Breast epithelium (tissue), 4 donors: ENCODE results near the gene DUSP9. TPM values are rescaled to one million over a fixed set of nuclear protein-coding genes. Genes with fewer than 3 reads are reported as not detected.

ENCODE experiments used
- DNase-seq, 2 donors: peaks; one replicate each; pipeline ENCODE4 v3.0.0-alpha.2; 2019; ENCODE audit warnings: low spot score in 2 of 2
- H3K27ac ChIP-seq, 2 donors: fragments of 200-600 bp; sonication (generic) in 1 of 2; one replicate each; pipeline ENCODE4 v1.5.1; 2016 to 2019; ENCODE audit warnings: mild to moderate bottlenecking in 1 of 2
- H3K27me3 ChIP-seq, 2 donors: fragments of 200-600 bp; sonication (generic) in 1 of 2; one replicate each; pipeline versions ENCODE4 v1.5.1 to v1.6.0; 2017 to 2019; ENCODE audit warnings: control low read depth in 1 of 2, mild to moderate bottlenecking in 1 of 2
- H3K36me3 ChIP-seq: fragments of 200-600 bp; one replicate; pipeline ENCODE4 v1.5.1; 2019
- H3K4me1 ChIP-seq, 2 donors: fragments of 200-600 bp; sonication (generic); one replicate each; pipeline ENCODE4 v1.5.1; 2016 to 2019; ENCODE audit warnings: control low read depth in 1 of 2
- H3K4me3 ChIP-seq, 3 donors: fragments of 200-600 bp; sonication (generic); 1 replicate in 2 of 3; 2 replicates in 1 of 3; pipeline ENCODE4 v1.5.1; 2016 to 2019; ENCODE audit warnings: mild to moderate bottlenecking in 3 of 3, moderate library complexity in 2 of 3
- H3K9me3 ChIP-seq, 2 donors: fragments of 200-600 bp; sonication (generic) in 1 of 2; one replicate each; pipeline ENCODE4 v1.5.1; 2016 to 2019; ENCODE audit warnings: control low read depth in 1 of 2
- CTCF ChIP-seq, 3 donors: fragments of 450-650 bp; IDR thresholded peaks; one replicate each; pipeline ENCODE4 v1.5.1; 2016 to 2017; ENCODE audit warnings: antibody characterized with exemption in 3 of 3, mild to moderate bottlenecking in 3 of 3, moderate library complexity in 3 of 3
- POLR2A ChIP-seq: fragments of 450-650 bp; IDR thresholded peaks from one replicate; pipeline ENCODE4 v1.6.1; 2016; ENCODE audit warnings: antibody characterized with exemption, mild to moderate bottlenecking, moderate library complexity
- POLR2AphosphoS5 ChIP-seq, 3 donors: sonication (generic); formaldehyde crosslinking; IDR thresholded peaks; one replicate each; pipeline ENCODE4 v1.6.1; 2017; ENCODE audit warnings: antibody characterized with exemption in 3 of 3
- intact Hi-C: fragments of 100-400 bp; cut with DNase I; formaldehyde crosslinking; loops from one replicate; pipeline ENCODE4 v1.15.1; 2023; ENCODE audit warnings: low total_unique reads
- total RNA-seq, 3 donors: library from RNA; depleted of rRNA; stranded (reverse); fragments of >200 nt; gene quantifications; one replicate each; pipeline ENCODE4 v1.1.0, GENCODE V29; 2016

The DUSP9 gene
- total RNA-seq, 3 donors from 2014 or later = 0.33 to 0.73 TPM; not detected in 1

GRCh38 chrX:153647461-153648357, 706 bp downstream of the DUSP9 start:
- DNase-seq = peak in 1 of 2 donors; percentile 7
- Histone ChIP-seq H3K27ac (no peak overlapping the region), H3K4me1 (no peaks in the 10 kb centered on the region), H3K9me3 (no peaks in the 10 kb centered on the region), H3K36me3 (no peaks in the 10 kb centered on the region), H3K4me3 (peak overlapping the region in 2 of 3 donors; percentile 32 to 58), H3K27me3 (peaks cover 0 to 86% of the 10 kb centered on the region in 2 donors)
- intact Hi-C loops = no loop called here
- TF ChIP-seq CTCF (IDR thresholded peaks at IDR 0.05) = no peak
- TF ChIP-seq POLR2AphosphoS5 (IDR thresholded peaks at IDR 0.05) = no peak
- no peak for TF ChIP-seq POLR2A

GRCh38 chrX:153648358-153649177, 1.6 kb downstream of the DUSP9 start:
- no peak for DNase-seq

GRCh38 chrX:153649178-153649914, 2.3 kb downstream of the DUSP9 start:
- H3K27ac ChIP-seq = no peak overlapping the region
- TF ChIP-seq POLR2A = no peak
- TF ChIP-seq POLR2AphosphoS5 (IDR thresholded peaks at IDR 0.05) = no peak
- TF ChIP-seq CTCF (IDR thresholded peaks at IDR 0.05) = no peak
- peak in 1 of 2 donors; percentile 2 for DNase-seq
- intact Hi-C loops = no loop called here
- no peaks in the 10 kb centered on the region for H3K36me3 ChIP-seq
- peaks cover 0 to 73% of the 10 kb centered on the region in 2 donors for H3K27me3 ChIP-seq
- peaks cover 0 to 15% of the 10 kb centered on the region in 2 donors for H3K9me3 ChIP-seq
- no peaks in the 10 kb centered on the region for H3K4me1 ChIP-seq
- no peak overlapping the region for H3K4me3 ChIP-seq

More at GRCh38 chrX:153648358-153649177, 1.6 kb downstream of the DUSP9 start:
- TF ChIP-seq POLR2A (no peak), POLR2AphosphoS5 (IDR thresholded peaks at IDR 0.05) (no peak), CTCF (IDR thresholded peaks at IDR 0.05) (no peak)
- H3K4me3 ChIP-seq = no peak overlapping the region
- no peaks in the 10 kb centered on the region for H3K36me3 ChIP-seq
- H3K4me1 ChIP-seq = no peaks in the 10 kb centered on the region
- H3K27me3 ChIP-seq = peaks cover 0 to 77% of the 10 kb centered on the region in 2 donors
- H3K9me3 ChIP-seq = peaks cover 0 to 7% of the 10 kb centered on the region in 2 donors
- H3K27ac ChIP-seq = no peak overlapping the region
- intact Hi-C loops = no loop called here

GRCh38 chrX:153649915-153650782, 3.1 kb downstream of the DUSP9 start:
- H3K27ac ChIP-seq = no peak overlapping the region
- H3K4me1 ChIP-seq = no peaks in the 10 kb centered on the region
- H3K9me3 ChIP-seq = peaks cover 0 to 23% of the 10 kb centered on the region in 2 donors
- intact Hi-C loops = no loop called here
- DNase-seq = peak in 1 of 2 donors; percentile 15
- no peaks in the 10 kb centered on the region for H3K36me3 ChIP-seq
- TF ChIP-seq POLR2A = no peak
- TF ChIP-seq CTCF (IDR thresholded peaks at IDR 0.05) = no peak
- no peak for TF ChIP-seq POLR2AphosphoS5 (IDR thresholded peaks at IDR 0.05)
- H3K27me3 ChIP-seq = peaks cover 0 to 65% of the 10 kb centered on the region in 2 donors
- H3K4me3 ChIP-seq = no peak overlapping the region
